HK-2 (cell line): ENCODE results near the gene MAN1A1.

ENCODE experiments used
- DNase-seq: peaks from one replicate; pipeline ENCODE4 v3.0.0-alpha.2; 2018; ENCODE audit not compliant: unreplicated experiment

MAN1A1 gene

GRCh38 chr6:119325559-119326265 lies 23.8 kb downstream of the MAN1A1 start:
- no peak for DNase-seq

- DNase-seq, result no peak
These were observed 24.8 kb downstream of the MAN1A1 start for GRCh38 chr6:119324718-119325117.

DNA sequence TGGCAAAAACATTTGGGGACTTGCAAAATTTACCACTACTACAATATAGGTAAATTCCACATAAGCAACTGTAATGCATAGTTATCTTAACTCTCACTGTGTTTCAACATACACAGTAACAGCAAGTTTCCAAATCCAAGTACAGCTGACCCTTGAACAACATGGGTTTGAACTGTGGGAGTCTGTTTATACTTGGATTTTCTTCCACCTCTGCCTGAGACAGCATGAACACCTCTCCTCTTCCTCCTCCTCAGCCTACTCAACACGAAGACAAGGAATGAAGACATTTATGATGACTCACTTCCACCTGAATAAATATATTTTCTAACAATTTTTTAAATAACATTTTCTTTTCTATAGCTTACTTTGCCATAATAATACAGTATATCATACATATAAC lies 25.6 kb downstream of the MAN1A1 start:
- no peak for DNase-seq

DNA sequence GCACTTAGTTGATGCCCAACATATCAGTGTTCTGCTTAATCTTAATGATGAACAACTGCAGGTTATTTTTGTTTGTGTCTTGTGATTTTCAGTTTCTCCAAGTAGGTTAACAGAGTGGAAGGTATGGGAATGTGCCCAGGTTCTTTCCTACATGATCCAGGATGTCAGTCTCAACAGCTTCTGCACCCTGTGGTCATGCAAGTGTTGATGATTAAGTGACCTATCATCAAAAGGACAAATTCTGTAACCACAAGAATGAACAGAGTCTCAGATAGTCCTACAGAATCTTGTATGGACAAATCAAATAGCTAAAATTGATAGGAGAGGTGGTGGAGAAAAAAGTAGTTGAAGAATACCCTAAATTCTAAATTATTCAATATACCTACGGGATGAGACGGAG lies 26.1 kb downstream of the MAN1A1 start:
- no peak for DNase-seq

DNA sequence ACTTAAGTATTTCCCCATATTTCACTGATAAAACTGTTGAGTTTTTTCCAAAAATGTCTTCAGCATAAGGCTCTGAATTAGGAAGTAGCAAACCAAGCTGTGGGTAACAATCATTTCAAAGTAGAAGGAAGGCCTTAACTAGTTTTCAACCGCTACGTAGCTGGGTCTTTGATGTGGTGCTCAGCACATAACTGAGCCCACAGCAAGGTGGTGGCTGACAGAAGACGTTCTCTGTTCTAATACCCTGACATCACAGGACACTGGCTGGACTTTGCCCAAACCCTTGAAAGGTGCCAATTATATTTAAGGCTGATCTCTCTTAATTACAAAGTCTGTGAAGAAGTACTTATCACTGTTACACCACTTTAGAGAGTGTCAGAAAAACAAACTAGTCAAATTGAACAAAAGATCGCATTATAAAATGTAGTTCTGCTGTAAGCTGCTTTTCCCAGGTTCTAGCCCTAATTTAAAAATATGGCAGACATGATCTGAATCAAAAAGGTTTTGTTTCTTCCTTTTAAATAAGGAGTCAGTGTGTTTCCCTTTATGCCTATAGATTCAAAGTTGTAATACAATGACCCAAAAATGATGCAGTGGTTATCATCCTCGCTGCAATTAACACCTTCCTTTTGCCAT lies 26.7 kb downstream of the MAN1A1 start:
- DNase-seq, result no peak

GRCh38 chr6:119322034-119322433 lies 27.5 kb downstream of the MAN1A1 start:
- DNase-seq, result no peak

DNA sequence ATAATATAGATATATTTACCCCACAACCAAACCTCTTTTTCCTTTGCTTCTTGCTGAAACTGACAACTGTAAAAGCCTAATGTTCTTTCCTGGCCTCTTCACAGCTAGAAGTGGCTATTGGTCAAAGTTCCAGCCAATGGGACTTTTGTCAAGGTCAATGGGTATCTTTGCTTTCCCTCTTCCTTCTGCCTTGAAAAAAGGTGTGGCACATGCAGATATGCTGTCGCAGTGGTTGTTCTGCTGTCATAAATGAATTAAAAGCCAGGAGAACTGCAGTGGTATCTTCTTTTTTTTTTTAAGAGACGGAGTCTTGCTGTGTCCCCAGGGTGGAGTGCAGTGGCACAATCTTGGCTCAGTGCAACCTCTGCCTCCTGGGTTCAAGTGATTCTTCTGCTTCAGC lies 29.9 kb downstream of the MAN1A1 start:
- DNase-seq, result no peak

DNA sequence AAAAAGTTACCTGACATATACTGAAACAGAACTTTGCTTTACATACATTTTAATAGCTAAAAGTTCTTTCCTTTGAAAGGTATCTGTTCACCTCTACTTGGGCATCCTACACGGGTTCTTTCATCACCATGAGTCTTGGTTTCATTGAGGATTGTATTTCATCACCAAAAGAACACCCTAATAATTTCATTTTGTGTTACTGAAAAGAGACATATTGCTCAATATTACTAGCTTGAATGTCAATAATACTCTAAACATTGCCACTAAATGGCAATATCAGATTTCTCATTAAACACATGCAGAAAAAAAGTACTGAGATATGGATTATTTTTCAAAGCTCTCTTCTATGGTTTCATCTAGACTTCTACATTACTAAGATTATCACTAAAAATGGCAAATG lies 30.8 kb downstream of the MAN1A1 start:
- no peak for DNase-seq

DNA sequence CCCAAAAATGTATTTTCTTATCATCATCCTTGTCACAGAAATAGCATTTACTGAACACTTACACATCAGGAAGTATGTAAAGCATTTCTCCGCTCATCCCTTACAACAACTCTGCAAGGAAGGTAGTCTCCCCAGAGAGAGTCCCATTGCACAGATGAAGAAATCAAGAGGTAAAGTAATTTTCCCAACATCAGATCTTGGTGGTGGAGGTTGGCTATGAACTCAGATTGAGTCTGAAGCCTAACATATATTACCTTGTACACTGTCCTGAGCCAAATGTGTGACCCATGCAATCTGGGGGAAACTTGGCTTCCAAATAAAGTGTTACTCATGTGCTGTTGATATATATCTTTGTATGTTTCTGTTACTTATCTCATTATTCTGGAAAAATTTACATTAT lies 31.4 kb downstream of the MAN1A1 start:
- no peak for DNase-seq

DNA sequence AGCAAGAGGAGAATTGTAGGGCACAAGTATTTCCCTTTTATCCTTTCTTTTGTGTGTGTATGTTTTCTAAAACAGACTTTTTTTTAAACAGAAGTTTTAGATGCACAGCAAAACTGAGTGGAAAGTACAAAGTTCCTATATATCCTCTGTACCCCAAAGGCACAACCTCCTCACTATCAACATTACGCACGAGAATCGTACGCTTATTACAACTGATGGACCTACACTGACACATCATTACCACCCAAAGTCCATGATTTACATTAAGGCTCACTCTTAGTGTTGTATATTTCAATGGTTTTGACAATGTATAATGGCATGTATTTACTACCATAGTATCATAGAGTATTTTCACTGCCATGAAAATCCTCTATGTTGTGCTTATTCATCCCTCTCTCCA lies 32.6 kb downstream of the MAN1A1 start:
- DNase-seq, result no peak

DNA sequence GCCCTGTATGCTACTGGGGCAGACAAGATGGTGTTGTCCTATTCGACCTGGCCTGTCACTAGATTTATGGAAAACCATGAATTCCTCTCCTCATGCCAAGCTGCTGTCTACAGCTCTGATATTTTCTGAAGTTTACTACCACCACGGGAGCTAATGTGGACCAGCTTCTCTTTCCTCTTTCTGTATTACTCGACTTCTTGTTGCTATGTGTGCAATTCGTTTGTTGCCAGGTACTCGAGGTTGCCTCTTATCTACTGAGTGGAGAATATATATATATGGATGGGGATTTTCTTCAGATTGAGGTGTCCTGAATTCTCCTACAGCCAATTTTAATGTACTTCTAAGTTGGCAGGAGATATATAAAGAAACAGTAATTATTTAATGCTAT lies 34.7 kb downstream of the MAN1A1 start:
- DNase-seq, result no peak

DNA sequence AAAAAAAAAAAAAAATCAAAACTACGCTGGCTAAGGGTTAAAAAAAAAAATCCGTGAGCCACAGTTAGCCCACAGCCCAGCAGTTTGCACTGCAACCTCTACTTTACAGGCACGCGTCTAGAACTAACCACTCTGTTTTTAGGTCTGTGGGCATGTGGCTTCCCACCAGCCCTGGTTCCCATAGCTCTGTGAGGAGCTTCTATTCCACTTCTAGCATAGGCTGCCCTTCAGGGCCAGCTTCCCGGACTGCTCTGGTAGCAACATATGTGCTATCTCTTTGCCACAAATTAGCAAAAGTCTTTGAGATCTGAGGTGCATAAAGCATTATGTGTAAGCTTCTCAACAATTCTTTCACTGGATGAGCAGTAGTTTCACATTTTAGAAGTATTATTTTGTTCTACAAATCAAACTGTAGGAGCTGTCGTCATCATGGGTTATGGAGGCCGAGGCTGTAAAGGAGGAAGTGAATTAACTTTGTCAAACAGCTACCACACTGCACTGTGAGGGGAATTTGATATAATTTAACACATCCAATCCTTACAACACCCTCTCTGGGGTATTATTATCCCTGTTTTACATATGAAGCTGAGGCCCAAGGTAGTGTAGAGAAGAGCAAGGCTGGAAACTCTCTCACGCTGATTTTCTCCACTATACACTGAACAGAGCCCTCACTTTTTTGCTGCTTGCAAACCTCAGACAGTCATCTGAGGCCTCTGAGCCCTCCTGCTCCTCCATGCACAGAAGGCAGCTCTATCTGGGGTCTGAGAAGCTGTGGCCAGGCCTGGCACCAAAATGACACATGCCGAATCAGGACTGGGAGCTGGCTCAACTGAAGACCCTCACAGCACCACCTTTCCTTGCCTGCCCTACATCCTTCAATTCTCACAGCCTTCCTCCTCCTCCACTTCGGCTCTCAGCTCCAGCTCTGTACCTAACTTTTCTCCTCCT lies 35.4 kb downstream of the MAN1A1 start:
- no peak for DNase-seq

DNA sequence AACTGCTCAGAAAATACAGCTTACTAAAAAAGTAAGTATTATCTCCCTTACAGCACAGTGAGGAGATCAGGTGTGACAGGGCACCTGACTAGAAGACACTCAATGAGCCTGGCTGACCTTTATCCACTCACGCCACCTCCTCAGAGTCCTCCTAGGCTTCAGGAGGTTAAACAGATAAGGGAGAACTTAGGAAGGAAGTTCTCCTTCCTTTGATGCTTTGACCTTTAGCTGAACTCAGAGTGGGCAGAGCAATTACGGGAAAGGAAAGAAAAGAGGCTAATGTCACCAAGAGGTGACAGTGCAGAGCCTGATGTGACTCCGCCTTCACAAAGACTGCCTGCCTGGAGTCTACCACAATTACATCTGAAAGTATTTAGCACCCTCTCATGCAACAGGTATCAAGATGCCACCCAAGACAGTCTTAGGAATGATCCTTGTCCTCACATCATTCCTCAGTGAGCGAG lies 36.7 kb downstream of the MAN1A1 start:
- no peak for DNase-seq

DNA sequence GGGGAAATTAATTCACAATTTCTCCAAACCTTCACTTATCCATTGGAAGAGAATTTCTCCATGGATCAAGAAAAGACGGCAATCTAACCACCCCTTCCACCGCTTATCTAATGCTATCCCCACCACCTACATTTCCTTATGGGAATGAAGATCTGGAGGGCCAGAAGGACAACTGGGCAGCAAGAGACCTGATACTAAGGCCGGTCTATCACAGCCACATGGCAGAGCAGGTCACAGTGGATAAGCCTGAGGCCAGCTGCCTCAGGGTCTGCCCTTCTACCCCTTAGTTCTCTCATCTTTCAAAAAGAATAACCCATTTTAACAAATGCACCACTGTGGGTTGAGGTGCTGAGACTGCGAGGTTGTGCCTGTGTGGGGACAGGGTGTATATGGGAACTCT lies 37.1 kb downstream of the MAN1A1 start:
- no peak for DNase-seq

DNA sequence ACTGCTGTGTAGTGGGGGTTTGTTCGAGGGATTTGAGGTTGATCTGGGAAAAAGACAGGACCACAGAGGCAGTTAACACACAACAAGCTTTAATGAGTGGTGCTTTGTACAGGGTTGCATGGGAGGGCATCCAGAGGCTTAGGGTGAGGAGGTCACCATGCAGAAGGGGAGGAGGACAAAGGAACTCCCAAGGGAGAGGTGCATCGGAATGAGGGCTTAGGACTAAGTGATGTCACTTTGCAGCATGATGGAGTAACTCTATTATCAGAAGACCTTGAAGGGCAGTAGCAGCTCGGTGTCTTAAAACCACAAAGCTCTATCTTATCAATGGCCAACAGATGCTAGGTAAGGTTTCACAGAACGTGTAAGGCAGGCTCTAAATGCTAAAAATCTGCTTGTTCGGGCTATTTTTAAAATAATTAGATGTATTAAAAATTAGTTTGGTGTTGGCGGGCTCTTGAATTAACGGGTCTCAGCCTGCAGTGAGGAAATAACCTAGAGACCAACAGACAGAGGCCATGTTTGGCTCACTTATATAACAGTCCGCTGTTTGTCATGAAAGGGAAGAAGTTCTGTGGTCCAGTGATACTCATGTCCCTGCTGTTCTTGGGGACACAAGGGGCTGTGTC lies 37.9 kb downstream of the MAN1A1 start:
- DNase-seq, result no peak

GRCh38 chr6:119310486-119311036 lies 39.0 kb downstream of the MAN1A1 start:
- DNase-seq, result no peak

DNA sequence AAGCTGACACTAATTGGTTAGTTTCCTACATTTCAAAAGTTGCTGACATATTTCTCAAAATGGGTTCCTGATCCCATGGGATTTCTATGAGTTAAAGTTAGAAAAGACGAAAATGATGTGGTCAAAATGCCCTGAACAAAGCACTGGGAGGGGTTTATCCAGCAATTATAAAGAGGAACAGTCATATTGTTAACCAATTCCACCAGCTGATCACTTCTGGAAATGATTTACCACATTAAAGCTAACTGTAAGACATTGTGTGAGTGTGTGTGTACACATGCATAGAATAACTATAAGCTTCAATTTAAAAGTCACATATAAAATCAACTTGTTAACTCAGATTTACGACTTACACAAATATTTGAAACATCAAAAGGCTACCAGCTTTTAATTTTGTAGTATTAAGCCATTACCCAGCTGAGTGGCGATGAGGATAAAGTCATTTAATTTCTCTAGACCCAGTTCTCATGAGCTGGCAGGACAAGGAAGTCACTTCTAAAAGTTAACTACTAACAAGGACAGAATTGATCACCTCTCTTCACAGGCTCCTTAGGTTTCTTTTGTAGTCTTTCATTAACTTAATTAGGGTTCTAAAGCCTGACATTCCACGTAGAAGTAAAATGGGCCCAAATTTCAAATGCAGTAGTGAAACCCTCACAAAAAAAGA lies 40.4 kb downstream of the MAN1A1 start:
- no peak for DNase-seq

DNA sequence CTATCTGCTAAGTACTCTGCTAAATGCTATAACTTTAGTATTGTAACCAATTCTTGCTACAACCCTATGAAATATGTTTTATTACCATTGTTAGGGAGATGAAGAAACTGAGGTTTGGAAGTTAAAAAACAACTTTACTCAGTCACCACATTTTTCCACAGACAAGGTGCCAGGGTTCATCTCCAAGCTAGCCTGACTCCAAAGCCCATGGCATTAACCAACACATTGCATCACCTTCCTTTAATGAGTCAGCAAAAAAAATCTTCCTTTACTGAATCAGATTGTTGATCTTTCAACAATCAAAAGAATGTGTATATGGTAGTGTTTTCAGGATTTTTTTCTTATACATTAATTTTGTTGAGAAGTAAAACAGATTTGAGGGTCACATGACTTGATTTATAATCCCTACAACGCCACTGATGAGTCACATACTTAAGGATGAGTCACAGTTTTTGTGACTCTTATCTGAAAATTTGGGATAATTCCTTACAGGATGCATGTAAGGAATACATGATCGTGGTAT lies 41.5 kb downstream of the MAN1A1 start:
- no peak for DNase-seq

DNA sequence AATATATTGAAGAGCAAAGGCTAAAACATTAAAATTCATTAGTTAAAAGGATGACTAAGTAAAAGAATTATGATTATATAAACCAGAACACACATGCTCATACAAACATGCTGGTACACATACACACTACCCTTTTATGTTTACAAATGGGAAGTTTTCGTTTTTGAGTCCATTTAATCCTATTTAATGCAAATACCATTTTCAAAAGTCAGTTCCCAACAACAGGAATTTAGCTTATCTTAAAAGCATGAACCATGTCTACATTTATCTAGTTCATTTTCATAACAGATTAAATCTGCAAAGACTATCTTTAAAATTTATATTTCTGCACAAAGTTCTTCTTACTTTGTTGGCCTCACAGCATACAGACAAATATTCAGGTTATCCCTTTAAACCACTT lies 42.5 kb downstream of the MAN1A1 start:
- DNase-seq, result no peak

DNA sequence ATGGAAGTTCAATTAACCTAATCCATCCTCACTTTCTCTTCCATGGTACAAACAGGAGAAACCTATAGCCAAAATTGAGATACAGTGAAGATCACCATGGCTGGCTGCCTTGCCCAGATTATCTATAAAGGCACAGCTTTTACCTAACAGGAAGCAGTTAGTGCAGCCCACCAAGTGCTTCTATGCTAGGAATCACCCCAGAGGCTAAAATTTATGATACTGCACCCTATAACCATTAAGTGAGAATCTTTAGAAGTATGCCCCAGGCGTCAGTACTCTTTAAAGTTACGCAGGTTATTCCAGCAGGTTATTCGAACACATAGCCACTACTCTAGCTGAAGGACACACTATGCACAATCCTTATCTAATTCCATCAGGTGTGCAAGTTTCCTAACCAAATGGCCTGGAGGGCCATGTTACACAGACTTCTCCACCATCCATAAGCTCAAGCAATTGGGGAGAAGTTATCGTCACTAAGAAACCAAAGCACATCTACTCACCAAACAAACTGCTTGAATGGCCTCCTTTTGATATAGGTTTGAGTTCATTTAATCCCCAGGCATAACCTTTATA lies 43.1 kb downstream of the MAN1A1 start:
- no peak for DNase-seq
